Right ventricle myocardium inferior (tissue), 1 donor: ENCODE data around the gene GYG2. TPM values are rescaled to one million over a fixed set of nuclear protein-coding genes. Genes with fewer than 3 reads are reported as not detected.
"Not testable (repeated sequence)": the region's sequence is repeated elsewhere in the genome, so short reads cannot be mapped to it uniquely, and the experiment has no call there.

ENCODE experiments used
- ATAC-seq: fragments of 200-7000 bp; cut with Tn5 transposase; one replicate; pipeline ENCODE4 v1.9.1; 2020; ENCODE audit warnings: mild to moderate bottlenecking, moderate library complexity
- DNase-seq: peaks from one replicate; pipeline ENCODE4 v3.0.0; 2021; ENCODE audit errors: missing footprints
- intact Hi-C: fragments of 100-400 bp; cut with DNase I; formaldehyde crosslinking; loops from one replicate; pipeline ENCODE4 v1.11.0; 2022
- total RNA-seq: library from RNA; stranded (reverse); fragmentation: NEBNext Ultra II Directional; extraction: Animal tissue kit (Norgen Biotek cat#: 25700); gene quantifications from one replicate; pipeline ENCODE4 v1.2.1, GENCODE V29; 2021
- donor health status: DM: no; HTN: yes; CAD: no; lungs with severe emphysema.

GYG2 gene
- total RNA-seq, 1 donor from 2014 or later, result 1.5 TPM

GRCh38 chrX:2857566-2857965, 28.8 kb downstream of the GYG2 start:
- intact Hi-C loops, result no loop called here
- DNase-seq (no peak), ATAC-seq (no peak)

DNA sequence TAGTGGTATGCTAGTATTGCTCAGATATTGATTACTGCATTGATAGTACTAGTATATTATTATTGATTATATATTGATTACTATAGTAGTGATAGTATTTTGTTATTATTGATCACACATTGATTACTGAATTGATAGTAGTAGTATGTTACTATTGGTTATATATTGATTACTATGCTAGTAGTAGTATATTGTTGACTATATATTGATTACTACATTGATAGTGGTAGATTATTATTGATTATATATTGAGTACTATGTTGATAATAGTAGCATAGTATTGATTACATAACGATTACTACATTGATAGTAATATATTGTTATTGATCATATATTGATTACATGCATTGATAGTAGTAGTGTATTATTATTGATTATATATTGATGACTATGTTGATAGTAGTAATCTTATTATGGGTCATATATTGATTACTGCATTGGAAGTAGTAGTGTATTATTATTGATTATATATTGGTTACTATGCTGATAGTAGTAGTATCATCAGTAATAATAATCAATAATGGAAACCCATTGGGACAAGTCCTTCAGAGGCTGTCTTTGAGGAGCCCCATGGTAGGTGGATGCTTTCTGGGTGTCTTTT, 30.6 kb downstream of the GYG2 start:
- DNase-seq, result no peak
- ATAC-seq, result no peak
- intact Hi-C loops, result no loop called here

GRCh38 chrX:2862404-2862803, 33.7 kb downstream of the GYG2 start:
- no peak for DNase-seq
- intact Hi-C loops, result no loop called here
- no peak for ATAC-seq

DNA sequence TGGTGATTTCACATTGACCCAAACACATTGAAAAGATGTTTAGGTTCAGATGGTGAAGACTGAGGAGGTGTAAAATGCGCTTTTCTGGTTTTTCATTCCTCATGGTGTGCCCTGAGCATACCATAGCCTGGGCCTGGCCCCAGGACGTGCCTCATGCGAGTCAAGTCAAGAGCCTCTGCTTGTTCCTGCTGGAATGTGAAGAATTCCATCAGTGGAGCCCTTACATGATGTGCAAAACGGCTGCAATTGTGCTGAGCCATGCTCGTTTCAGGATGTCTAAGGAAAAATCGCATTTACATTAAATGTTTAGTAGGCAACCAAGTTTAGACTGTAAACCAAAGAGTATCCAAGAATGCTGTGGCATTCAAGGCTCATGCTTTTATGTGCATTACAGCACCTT, 34.9 kb downstream of the GYG2 start:
- intact Hi-C loops, result no loop called here
- DNase-seq (no peak), ATAC-seq (no peak)

DNA sequence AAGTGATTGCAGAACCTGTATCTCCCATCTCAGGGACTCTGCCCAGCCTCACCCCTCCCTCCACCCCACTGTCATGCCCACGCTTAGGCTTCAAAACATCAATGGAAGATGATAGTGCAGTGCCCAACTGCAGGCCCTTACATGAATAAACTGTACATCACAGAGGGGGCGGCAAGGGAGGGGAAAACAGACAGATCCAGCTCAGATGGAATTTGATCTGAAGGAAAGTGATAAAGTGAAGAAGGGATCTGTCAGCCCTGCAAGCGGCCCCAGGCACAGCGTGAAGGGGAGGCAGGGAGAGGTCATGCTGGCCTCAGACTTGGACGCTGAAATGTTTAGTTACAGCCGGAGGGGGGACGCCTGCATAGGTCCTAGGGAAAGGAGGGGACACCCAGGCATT, 38.5 kb downstream of the GYG2 start:
- DNase-seq, result no peak
- intact Hi-C loops, result no loop called here
- no peak for ATAC-seq

DNA sequence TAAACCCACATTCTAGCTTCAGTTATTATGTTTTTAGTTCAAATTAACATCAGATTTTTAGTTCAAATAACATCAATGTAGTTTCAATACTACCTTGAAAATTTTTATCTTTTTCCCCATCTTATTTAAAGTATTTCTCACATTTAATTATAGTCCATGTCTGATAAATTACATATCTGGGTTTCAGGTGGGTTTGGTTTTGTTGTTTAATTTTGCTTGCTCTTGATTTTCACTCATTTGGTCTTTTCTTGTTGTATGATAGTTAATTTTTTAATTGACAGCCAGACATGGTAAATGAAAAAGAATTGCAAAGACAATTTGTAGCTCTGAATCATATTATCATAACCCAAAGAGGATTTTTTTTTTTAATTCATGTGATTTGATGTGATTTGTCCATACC, 41.9 kb downstream of the GYG2 start:
- DNase-seq, result no peak
- intact Hi-C loops, result no loop called here
- ATAC-seq, result no peak

- DNase-seq (no peak), ATAC-seq (no peak)
- intact Hi-C loops, result no loop called here
These were observed 43.1 kb downstream of the GYG2 start for GRCh38 chrX:2871831-2872230.

- DNase-seq (no peak), ATAC-seq (no peak)
- intact Hi-C loops, result no loop called here
These were observed 44.0 kb downstream of the GYG2 start for GRCh38 chrX:2872671-2873277.

DNA sequence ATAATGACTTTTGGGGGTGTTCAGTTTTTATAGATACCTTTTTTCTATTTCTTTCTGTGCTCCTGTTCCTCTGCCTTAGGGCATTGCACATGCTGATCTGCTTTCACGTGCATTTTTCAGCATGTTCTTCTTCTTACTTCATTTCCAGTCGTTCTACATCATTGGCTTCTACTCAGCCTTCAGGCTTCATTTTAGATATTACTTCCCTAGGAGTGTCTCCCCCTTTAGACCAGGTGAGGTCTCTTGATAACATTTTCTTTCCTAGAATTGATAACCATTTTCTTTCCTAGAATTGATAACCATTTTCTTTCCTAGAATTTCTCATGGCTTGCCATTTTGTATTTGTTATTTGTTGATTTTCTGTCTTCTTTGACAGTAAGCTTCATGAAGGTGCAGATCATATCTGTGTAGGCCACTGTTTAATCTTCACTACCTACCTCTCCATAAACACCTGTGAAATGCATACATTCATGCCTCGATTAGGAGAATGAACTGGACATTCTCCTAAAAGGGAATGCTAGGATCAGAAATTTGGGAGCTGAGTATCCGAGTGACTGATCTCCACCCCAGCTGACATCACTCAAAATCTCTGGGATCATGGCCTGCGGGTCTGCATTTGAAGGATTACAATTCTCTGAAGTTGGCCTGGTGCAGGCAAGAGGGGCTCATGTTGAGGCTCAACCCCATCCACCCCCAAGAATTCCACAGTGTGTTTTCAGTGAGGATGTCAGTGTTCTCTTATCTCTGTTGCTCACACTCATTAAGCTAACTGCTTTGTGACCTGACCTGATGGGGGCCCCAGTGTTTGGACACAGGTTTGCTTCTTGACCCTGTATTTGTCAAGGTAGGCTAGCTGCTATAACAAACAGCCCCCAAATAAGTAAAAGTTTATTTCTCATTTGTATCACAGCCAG, 45.7 kb downstream of the GYG2 start:
- no peak for ATAC-seq
- no peak for DNase-seq
- intact Hi-C loops, result no loop called here

- intact Hi-C loops, result no loop called here
- ATAC-seq, result no peak
- no peak for DNase-seq
These were observed 46.4 kb downstream of the GYG2 start for GRCh38 chrX:2875136-2875481.

- no peak for ATAC-seq
- no peak for DNase-seq
- intact Hi-C loops, result no loop called here
These were observed 47.2 kb downstream of the GYG2 start for GRCh38 chrX:2875798-2876399.

- ATAC-seq, result no peak
- intact Hi-C loops, result no loop called here
- DNase-seq, result no peak
These were observed 49.8 kb downstream of the GYG2 start for GRCh38 chrX:2878563-2878962.

GRCh38 chrX:2879670-2880069, 50.9 kb downstream of the GYG2 start:
- ATAC-seq, result no peak
- intact Hi-C loops, result no loop called here
- DNase-seq, result no peak

GRCh38 chrX:2883770-2884169, 55.0 kb downstream of the GYG2 start:
- intact Hi-C loops, result no loop called here
- DNase-seq (no peak), ATAC-seq (no peak)

DNA sequence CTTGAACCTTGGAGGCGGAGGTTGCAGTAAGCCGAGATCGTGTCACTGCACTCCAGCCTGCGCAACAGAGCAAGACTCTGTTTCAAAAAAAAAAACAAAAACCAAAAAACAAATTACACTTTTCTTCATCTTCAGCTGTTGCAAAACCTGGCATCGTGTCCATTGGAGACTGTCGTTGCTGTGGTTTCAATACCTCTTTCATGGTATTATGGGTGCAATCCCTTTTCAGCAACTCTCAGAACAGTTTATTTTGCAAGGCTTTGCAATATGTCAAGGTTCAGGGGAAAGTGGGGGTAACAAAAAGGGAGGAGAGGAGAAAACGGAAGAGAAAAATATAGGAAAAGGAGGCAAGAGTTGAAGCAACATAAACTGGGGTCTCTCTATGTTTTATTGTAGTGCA, 59.6 kb downstream of the GYG2 start:
- intact Hi-C loops, result no loop called here
- DNase-seq (no peak), ATAC-seq (no peak)

- intact Hi-C loops, result no loop called here
- DNase-seq (no peak), ATAC-seq (no peak)
These were observed 60.4 kb downstream of the GYG2 start for GRCh38 chrX:2889045-2889605.

DNA sequence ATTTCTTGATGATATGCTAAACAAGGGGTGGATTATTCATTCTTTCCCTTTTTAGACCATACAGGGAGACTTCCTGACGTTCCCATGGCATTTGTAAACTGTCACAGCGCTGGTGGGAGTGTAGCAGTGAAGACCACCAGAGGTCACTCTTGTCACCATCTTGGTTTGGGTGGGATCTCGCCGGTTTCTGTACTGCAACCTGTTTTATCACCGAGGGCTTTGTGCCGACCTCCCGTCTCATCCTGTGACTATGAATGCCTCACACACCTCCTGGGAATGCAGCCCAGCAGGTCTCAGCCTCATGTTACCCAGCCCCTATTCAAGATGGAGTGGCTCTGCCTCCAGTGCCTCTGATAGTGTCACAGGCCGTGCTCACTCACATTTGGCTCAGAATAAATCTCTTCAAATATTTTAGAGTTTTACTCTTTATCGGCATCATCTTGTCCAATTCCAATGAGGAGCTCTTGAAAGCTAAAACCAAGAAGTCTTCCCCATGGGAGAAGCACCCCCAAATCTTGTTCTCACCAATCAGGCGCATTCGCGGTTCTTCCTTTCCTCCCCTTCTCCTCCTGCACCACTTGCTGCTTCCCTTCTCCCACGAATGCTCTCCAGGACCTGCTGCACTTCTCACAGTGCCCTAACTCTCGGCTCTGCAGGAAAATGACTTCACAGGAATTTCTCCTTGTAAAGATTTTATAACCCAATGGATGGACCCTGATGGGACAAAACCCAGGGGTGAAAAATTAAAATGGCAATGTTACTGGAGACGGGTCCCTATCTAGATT, 61.2 kb downstream of the GYG2 start:
- DNase-seq, intact Hi-C loops, ATAC-seq: not testable (repeated sequence)

GRCh38 chrX:2890536-2891460, 62.1 kb downstream of the GYG2 start:
- ATAC-seq, DNase-seq, intact Hi-C loops: not testable (repeated sequence)
